Dendritic cell treated with granulocyte-macrophage colony-stimulating factor and Interleukin-4, amounts not matched to agents 40 ng/mL and 50 ng/mL, for 4 days (primary cell): Measurements from ENCODE around the gene CCDC121.

Experiments
- H3K27ac Mint-ChIP-seq: one replicate; pipeline ENCODE4 v1.8.0; 2022; ENCODE audit warnings: mild to moderate bottlenecking, mixed read lengths
- H3K27me3 Mint-ChIP-seq: one replicate; pipeline ENCODE4 v1.8.0; 2022; ENCODE audit warnings: mild to moderate bottlenecking, mixed read lengths
- H3K36me3 Mint-ChIP-seq: one replicate; pipeline ENCODE4 v1.8.0; 2022; ENCODE audit warnings: low read depth, mixed read lengths
- H3K4me1 Mint-ChIP-seq: one replicate; pipeline ENCODE4 v1.8.0; 2022; ENCODE audit warnings: low read depth, mixed read lengths
- H3K4me3 Mint-ChIP-seq: one replicate; pipeline ENCODE4 v1.8.0; 2022; ENCODE audit warnings: mild to moderate bottlenecking, moderate library complexity, mixed read lengths
- H3K9me3 Mint-ChIP-seq: one replicate; pipeline ENCODE4 v1.8.0; 2022; ENCODE audit warnings: mixed read lengths
- intact Hi-C: fragments of 100-400 bp; cut with micrococcal nuclease; formaldehyde crosslinking; loops from one replicate; pipeline ENCODE4 v1.15.0; 2022

The CCDC121 gene

DNA sequence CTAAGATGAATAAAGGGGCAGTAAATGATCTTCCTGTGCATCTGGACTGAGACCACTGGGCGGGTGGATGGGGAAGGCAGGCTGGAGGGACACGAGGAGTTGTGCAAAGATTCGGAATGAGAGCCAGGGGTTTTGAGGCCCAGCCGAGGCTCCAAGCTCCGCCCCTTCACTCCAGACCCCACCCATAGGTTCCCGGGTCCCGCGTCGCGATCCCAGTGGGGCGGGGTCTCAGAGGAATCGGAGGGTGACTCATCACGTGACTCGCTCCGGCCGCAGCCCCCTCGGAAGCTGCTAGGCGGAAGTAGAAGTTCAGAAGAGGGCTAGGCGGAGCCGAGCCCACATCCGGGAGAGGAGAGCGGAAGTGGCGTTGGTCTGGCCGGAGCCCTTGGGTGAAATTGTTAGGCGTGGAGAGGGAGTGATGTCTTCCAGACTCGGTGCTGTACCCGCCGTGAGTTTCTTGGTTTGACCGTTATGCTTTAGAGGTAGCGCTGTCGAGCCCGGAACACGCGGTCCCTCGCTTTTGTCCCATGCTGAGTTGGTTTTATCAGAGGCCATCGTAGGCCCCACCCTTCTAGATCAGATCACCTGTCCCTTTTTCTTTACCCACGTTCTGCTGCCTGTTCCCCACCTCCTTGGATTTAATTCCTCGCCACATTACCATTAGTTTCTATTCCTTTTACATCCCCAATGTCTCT lies 46.0 kb downstream of the CCDC121 start, which contains the start of gene ZNF512:
Gene ZNF512, plus strand, starts transcription at position 348 of the 695 bp plus-strand sequence. Its CDS starts 71 bp downstream, at position 419.
- Mint-ChIP-seq H3K36me3 (peaks cover 31% of the 10 kb centered on the region), H3K4me3 (peak within 1 kb of the TSS; percentile 93), H3K27ac (peak within 1 kb of the TSS; percentile 91), H3K4me1 (peaks cover 42% of the 10 kb centered on the region), H3K9me3 (peaks cover 20% of the 10 kb centered on the region), H3K27me3 (no peaks in the 10 kb centered on the region)
- intact Hi-C loops = loop anchor here (2.0 to 10.0 kb wide), 2 partner anchors 94 to 178 kb away; partner anchors contain the start of genes IFT172 and PPM1G

DNA sequence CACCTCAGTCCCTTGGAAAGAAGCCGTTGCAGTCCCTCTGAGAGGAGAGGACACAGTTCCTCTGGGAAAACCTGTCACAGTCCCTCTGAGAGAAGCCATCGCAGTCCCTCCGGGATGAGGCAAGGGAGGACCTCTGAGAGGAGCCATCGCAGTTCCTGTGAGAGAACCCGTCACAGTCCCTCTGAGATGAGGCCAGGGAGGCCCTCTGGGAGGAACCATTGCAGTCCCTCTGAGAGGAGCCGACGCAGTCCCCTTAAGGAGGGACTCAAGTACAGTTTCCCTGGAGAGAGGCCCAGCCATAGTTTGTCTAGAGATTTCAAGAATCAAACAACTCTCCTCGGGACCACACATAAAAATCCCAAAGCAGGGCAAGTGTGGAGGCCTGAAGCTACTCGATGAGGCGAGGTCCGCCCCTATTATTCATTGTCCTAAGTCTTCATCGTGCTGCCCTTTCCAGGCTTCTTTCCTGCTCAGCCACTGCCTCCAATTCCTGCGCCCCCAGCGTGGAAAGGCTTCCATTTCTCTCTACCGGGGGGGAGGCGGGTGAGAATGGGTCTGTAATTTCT lies 46.6 kb downstream of the CCDC121 start:
- Mint-ChIP-seq H3K36me3 (peaks cover 27% of the 10 kb centered on the region), H3K4me3 (peak overlapping the region; percentile 93), H3K27me3 (no peaks in the 10 kb centered on the region), H3K27ac (peak overlapping the region; percentile 91), H3K4me1 (peaks cover 42% of the 10 kb centered on the region), H3K9me3 (peaks cover 25% of the 10 kb centered on the region)
- intact Hi-C loops = loop anchor here (2.0 to 10.0 kb wide), 2 partner anchors 93 to 177 kb away; partner anchors contain the start of genes IFT172 and PPM1G

DNA sequence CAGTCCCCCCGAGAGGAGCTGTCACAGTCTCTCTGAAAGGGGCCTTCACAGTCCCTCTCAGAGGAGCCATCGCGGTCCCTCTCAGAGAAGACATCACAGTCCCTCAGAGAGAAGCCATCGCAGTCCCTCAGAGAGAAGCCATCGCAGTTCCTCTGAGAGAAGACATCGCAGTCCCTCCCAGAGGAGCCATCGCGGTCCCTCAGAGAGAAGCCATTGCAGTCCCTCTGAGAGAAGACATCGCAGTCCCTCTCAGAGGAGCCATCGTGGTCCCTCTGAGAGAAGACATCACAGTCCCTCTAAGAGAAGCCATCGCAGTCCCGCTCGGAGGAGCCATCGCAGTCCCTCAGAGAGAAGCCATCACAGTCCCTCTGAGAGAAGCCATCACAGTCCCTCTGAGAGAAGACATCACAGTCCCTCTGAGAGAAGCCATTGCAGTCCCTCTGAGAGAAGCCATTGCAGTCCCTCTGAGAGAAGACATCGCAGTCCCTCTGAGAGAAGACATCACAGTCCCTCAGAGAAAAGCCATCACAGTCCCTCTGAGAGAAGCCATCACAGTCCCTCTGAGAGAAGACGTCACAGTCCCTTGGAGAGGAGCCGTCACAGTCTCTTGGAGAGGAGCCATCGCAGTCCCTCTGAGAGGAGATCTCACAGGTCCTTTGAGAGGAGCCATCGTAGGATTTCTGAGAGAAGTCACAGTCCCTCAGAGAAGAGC lies 47.2 kb downstream of the CCDC121 start:
- Mint-ChIP-seq H3K9me3 (peaks cover 28% of the 10 kb centered on the region), H3K4me1 (peaks cover 39% of the 10 kb centered on the region), H3K36me3 (peaks cover 20% of the 10 kb centered on the region), H3K27me3 (no peaks in the 10 kb centered on the region), H3K27ac (peak overlapping the region; percentile 91), H3K4me3 (no peak overlapping the region)
- intact Hi-C loops = loop anchor here (2.0 to 10.0 kb wide), 2 partner anchors 93 to 177 kb away; partner anchors contain the start of genes IFT172 and PPM1G
